Hepatocyte (in vitro differentiated cells): ENCODE measurements around the gene TCF7L2. TPM values are rescaled to one million over a fixed set of nuclear protein-coding genes. Genes with fewer than 3 reads are reported as not detected.

Experiments used
- DNase-seq: peaks from one replicate; pipeline ENCODE4 v3.0.0-alpha.2; 2016; ENCODE audit warnings: low spot score
- H2AFZ ChIP-seq: fragments of 200-600 bp; sonication (generic); 2 replicates; pipeline ENCODE4 v1.6.0; 2016; ENCODE audit warnings: antibody characterized with exemption, mild to moderate bottlenecking
- H3K27ac ChIP-seq: fragments of 200-600 bp; sonication (generic); 2 replicates; pipeline ENCODE4 v1.5.1; 2016; ENCODE audit warnings: mild to moderate bottlenecking
- H3K27me3 ChIP-seq: fragments of 200-600 bp; sonication (generic); 2 replicates; pipeline ENCODE4 v1.6.1; 2016
- H3K36me3 ChIP-seq: fragments of 200-600 bp; sonication (generic); replicated peaks from 2 replicates; pipeline ENCODE4 v1.5.1; 2016; ENCODE audit warnings: low read depth; ENCODE audit not compliant: insufficient read depth
- H3K4me1 ChIP-seq: fragments of 200-600 bp; sonication (generic); 2 replicates; pipeline ENCODE4 v1.5.1; 2016; ENCODE audit warnings: mild to moderate bottlenecking, moderate library complexity; ENCODE audit not compliant: insufficient read depth
- H3K4me2 ChIP-seq: fragments of 200-600 bp; sonication (generic); 2 replicates; pipeline ENCODE4 v1.6.0; 2016
- H3K4me3 ChIP-seq: fragments of 200-600 bp; sonication (generic); 2 replicates; pipeline ENCODE4 v1.5.1; 2016; ENCODE audit warnings: mild to moderate bottlenecking
- H3K79me2 ChIP-seq: fragments of 200-600 bp; sonication (generic); 2 replicates; pipeline ENCODE4 v1.6.0; 2017; ENCODE audit warnings: mild to moderate bottlenecking
- H3K9me2 ChIP-seq: fragments of 200-600 bp; sonication (generic); replicated peaks from 2 replicates; pipeline ENCODE4 v1.6.0; 2017; ENCODE audit warnings: mild to moderate bottlenecking; ENCODE audit not compliant: insufficient read depth
- H3K9me3 ChIP-seq: fragments of 200-600 bp; sonication (generic); 2 replicates; pipeline ENCODE4 v1.5.1; 2016; ENCODE audit warnings: low read depth, mild to moderate bottlenecking
- H4K20me1 ChIP-seq: fragments of 200-600 bp; sonication (generic); 2 replicates; pipeline ENCODE4 v1.6.0; 2016; ENCODE audit warnings: mild to moderate bottlenecking; ENCODE audit not compliant: insufficient read depth, poor library complexity, severe bottlenecking
- EZH2 ChIP-seq: fragments of 200-600 bp; sonication (generic); IDR thresholded peaks from 2 replicates; pipeline ENCODE4 v1.6.1; 2016; ENCODE audit warnings: antibody characterized with exemption, mild to moderate bottlenecking, borderline replicate concordance
- EZH2phosphoT487 ChIP-seq: fragments of 200-600 bp; sonication (generic); IDR thresholded peaks from one replicate; pipeline ENCODE4 v1.6.1; 2018; ENCODE audit warnings: antibody characterized with exemption, mild to moderate bottlenecking, low read depth, moderate library complexity; ENCODE audit not compliant: unreplicated experiment, severe bottlenecking
- WGBS: methylation state at CpG from one replicate; pipeline ENCODE4 v1.1.6; 2016; ENCODE audit warnings: low lambda C conversion rate; ENCODE audit errors: missing lambda C conversion rate; 5-methylcytosine and 5-hydroxymethylcytosine counted together
- polyA plus RNA-seq: library from polyadenylated mRNA; unstranded; fragments of >200 nt; fragmentation: Nextera tagmentation; extraction: Ambion mirVana; gene quantifications from 2 replicates; pipeline ENCODE4 v1.2.1, GENCODE V29; 2016
- total RNA-seq: library from RNA; depleted of rRNA; stranded (reverse); fragments of >200 nt; gene quantifications from 2 replicates; pipeline ENCODE4 v1.2.3, GENCODE V29; 2014
- TF ChIP-seq, protein P1 (sequence below): fragments of 200-600 bp; sonication (generic); IDR thresholded peaks from 2 replicates; pipeline ENCODE4 v1.5.1; 2016; ENCODE audit warnings: antibody characterized with exemption, mild to moderate bottlenecking; ENCODE audit not compliant: poor library complexity

Gene TCF7L2
- total and polyA plus RNA-seq, 2 experiments from 2014 or later, result 14.8 to 28.8 TPM

- Histone ChIP-seq H2AFZ (no peak overlapping the region), H3K4me3 (no peak overlapping the region), H3K4me1 (peaks cover 17% of the 10 kb centered on the region), H3K27ac (no peak overlapping the region), H3K9me3 (no peaks in the 10 kb centered on the region), H3K4me2 (no peak overlapping the region), H3K79me2 (peaks cover 80% of the 10 kb centered on the region), H3K9me2 (no peaks in the 10 kb centered on the region), H3K36me3 (no peaks in the 10 kb centered on the region), H4K20me1 (peaks cover 27% of the 10 kb centered on the region), H3K27me3 (no peaks in the 10 kb centered on the region)
- TF ChIP-seq, protein P1, sequence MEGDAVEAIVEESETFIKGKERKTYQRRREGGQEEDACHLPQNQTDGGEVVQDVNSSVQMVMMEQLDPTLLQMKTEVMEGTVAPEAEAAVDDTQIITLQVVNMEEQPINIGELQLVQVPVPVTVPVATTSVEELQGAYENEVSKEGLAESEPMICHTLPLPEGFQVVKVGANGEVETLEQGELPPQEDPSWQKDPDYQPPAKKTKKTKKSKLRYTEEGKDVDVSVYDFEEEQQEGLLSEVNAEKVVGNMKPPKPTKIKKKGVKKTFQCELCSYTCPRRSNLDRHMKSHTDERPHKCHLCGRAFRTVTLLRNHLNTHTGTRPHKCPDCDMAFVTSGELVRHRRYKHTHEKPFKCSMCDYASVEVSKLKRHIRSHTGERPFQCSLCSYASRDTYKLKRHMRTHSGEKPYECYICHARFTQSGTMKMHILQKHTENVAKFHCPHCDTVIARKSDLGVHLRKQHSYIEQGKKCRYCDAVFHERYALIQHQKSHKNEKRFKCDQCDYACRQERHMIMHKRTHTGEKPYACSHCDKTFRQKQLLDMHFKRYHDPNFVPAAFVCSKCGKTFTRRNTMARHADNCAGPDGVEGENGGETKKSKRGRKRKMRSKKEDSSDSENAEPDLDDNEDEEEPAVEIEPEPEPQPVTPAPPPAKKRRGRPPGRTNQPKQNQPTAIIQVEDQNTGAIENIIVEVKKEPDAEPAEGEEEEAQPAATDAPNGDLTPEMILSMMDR, result peak; percentile 44
- TF ChIP-seq EZH2 (no peak), EZH2phosphoT487 (no peak)
- WGBS, result 49% methylated on average over 2 of the region's 2 CpGs
- DNase-seq, result no peak
Observed at GRCh38 chr10:113139699-113140098, 189.7 kb downstream of the TCF7L2 start.

DNA sequence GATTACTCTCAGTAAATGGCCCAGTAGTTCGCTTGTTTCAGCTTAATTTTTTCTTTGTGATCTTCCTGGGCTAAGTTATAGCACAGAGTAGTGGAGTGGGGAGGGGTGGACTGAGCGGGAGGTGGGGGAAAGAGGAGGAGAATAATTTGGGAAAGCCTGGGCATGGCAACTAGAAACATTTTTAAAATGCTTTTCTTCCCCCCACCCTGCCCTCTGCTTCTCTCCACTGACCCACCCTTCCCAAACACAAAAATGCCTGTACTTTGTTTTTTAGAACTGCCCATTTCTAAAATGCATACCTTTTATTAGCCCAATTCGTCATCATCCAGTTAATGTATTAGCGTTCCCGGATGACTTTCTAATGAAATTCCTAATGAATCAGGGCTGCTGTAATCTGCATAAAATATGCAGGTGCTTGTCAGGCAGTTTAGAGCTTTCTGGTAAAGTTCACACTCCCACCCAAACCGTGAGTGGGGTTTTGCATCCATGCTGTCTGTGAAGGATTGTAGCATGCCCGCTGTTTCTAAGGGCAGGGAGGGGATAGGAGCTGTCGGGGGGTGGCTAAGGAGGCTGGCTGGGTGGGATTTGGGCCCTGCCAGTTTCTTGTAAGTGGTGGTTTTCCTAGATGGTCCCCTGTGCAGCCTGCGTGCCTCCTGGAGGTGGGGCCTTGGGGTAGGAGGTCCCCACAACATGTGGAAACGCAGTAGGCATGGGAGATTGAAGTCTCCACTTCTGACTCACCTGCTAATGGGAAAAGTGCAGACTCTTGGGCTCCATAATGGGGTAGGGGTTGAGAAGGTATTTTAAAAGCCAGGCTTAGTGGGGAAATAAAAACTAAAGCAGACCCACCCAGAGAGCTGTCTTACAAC, 190.3 kb downstream of the TCF7L2 start:
- Histone ChIP-seq H3K79me2 (peaks cover 77% of the 10 kb centered on the region), H3K27me3 (no peaks in the 10 kb centered on the region), H2AFZ (no peak overlapping the region), H3K27ac (no peak overlapping the region), H3K4me1 (peaks cover 17% of the 10 kb centered on the region), H3K9me3 (no peaks in the 10 kb centered on the region), H3K9me2 (no peaks in the 10 kb centered on the region), H4K20me1 (peaks cover 22% of the 10 kb centered on the region), H3K4me2 (no peak overlapping the region), H3K36me3 (no peaks in the 10 kb centered on the region), H3K4me3 (no peak overlapping the region)
- TF ChIP-seq EZH2, result no peak
- no peak for TF ChIP-seq EZH2phosphoT487
- TF ChIP-seq, protein P1, result no peak
- whole genome bisulfite sequencing, result 86% methylated on average over 10 of the region's 10 CpGs
- DNase-seq, result no peak

DNA sequence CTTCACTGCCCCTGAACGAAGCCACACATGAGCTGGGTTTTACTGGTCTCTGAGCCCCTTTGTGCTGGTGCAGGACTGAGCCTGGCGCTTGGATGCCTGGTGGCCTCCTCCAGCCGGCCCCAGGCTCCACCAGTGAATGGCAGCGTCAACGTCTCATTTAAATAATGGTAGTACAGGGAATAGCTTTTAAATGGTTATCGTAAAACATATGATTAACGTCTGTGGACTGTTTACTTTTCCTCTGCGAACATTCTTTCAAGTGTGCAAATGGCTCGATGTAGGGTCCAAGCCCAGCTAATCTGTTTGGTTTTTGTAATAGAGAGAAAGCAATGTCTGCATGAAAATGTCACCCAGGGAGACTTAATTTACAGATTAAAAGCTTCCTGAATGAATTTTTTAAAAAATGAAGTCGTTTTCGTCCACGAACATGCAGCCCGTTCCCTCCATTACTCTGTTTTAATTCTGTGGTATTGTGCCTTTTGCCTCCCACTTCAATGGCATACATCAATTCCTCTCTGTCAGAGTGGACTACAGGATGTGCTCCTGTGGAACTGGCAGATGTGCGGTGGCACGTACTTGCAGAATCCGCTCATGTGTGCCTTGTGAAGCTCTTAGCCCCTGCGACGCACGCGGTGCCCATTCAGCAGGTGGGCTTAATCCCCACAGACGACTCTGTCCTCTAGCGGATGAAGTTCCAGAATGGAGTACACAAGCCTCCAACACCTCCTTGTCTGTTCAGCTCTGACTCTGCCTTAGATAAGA, 192.7 kb downstream of the TCF7L2 start:
- 65% methylated on average over 22 of the region's 22 CpGs for WGBS
- H3K27me3 ChIP-seq, result no peaks in the 10 kb centered on the region
- no peak overlapping the region for H2AFZ ChIP-seq
- H3K9me3 ChIP-seq, result no peaks in the 10 kb centered on the region
- no peaks in the 10 kb centered on the region for H3K36me3 ChIP-seq
- no peak overlapping the region for H3K4me3 ChIP-seq
- H3K4me2 ChIP-seq, result peak overlapping the region; percentile 12
- DNase-seq, result peak; percentile 37
- TF ChIP-seq, protein P1, result no peak
- TF ChIP-seq EZH2, result no peak
- H3K27ac ChIP-seq, result peak overlapping the region; percentile 69
- no peaks in the 10 kb centered on the region for H3K9me2 ChIP-seq
- peaks cover 18% of the 10 kb centered on the region for H4K20me1 ChIP-seq
- H3K79me2 ChIP-seq, result peaks cover 58% of the 10 kb centered on the region
- peaks cover 17% of the 10 kb centered on the region for H3K4me1 ChIP-seq
